Kasumi-1 (cell line): ENCODE measurements around the gene C3orf52.

Source experiments
- DNase-seq, 2 experiments: peaks; one replicate each; lab custom pipeline; 2025; lab: John Stamatoyannopoulos, UW

The C3orf52 gene

GRCh38 chr3:112119962-112120836 lies 34.0 kb downstream of the C3orf52 start:
- peak; percentile 72 to 76 for DNase-seq

GRCh38 chr3:112121577-112122547 lies 35.7 kb downstream of the C3orf52 start:
- DNase-seq, result no peak

- no peak for DNase-seq
Observed at GRCh38 chr3:112122870-112123269, 36.7 kb downstream of the C3orf52 start.

GRCh38 chr3:112123548-112123947 lies 37.4 kb downstream of the C3orf52 start:
- no peak for DNase-seq

- DNase-seq, result no peak
Observed at GRCh38 chr3:112124907-112125607, 38.9 kb downstream of the C3orf52 start.

DNA sequence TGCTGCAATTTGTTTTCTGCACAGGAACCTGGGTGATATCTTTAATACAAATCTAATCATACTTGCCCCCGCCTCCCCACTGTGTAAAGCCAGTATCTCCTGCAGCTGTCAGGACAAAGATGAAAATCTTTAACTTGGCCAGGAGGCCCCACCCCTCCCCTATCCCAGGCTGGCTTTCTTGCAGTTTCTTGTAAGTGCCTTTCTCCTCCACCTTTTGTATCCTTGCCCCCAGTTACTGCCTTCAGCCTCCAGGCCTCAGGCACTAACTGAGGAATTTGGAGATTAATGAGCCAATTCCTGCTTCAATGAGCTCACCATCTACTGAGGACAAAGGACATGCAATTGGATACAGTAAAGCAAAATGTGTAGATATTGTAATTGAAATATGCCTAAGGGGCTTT lies 40.3 kb downstream of the C3orf52 start:
- no peak for DNase-seq

- no peak for DNase-seq
Observed at GRCh38 chr3:112127522-112128494, 41.6 kb downstream of the C3orf52 start.

DNA sequence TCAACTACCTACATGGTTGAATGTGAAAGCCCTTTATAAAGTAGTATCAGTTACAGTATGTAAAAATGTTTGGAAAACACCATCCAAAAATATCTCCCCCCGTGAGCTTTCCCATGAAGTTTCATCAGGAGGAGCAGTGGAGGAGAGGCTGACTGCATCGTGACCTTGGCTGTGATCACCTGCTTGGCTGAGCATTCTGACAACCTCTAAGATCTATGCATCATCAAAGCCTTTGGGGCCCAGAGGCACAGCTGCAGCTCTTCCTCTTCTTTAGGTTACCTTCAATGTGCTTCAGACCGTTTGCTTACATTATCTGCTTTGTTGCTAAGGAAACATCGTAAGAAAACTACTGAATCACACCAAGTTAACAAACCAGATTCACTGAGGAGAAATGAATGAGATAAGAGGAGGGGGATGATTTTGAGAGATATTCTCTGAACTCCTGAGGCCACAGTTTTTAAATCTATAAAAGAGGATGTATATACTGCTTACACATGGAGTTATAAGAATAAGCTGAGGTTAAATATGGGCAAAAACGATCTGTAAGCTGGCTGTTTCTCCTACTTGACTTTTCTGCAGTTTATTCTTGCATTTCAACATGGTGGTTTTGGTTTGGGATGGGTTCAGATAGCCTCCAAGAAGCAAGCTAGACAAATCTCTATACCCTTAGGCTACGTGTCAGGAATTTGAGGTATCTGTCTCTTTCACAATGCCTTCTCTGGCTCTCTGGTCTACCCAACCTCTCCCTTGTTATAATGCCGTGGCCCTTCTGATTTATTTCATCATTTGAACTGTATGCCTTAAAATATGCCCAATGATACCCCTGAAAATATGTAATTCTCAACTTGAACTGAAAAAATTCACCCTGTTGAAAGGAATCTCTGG lies 42.9 kb downstream of the C3orf52 start:
- DNase-seq, result no peak

GRCh38 chr3:112129925-112130637 lies 43.9 kb downstream of the C3orf52 start:
- DNase-seq, result no peak

GRCh38 chr3:112130638-112130993 lies 44.4 kb downstream of the C3orf52 start:
- DNase-seq, result no peak

GRCh38 chr3:112131111-112131510 lies 44.9 kb downstream of the C3orf52 start:
- DNase-seq, result no peak

DNA sequence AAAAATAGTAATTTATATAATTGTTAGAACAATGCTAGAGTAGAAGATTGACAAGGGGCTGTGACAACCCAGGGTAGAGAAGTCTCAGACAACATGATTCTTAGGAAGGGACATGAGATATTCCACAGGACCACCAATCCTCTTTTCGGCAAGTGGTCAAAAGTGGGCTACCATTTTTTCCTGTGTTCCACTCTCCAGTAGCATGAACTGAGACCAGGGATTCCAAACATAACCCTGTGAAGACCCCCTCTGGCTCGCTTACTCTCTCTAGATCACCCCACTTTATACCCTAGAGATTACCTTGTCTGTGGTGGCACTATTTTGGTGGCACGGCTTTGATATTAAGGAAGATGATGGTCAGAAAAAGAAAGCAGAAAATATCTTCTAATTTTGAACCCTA lies 45.9 kb downstream of the C3orf52 start:
- no peak for DNase-seq

DNA sequence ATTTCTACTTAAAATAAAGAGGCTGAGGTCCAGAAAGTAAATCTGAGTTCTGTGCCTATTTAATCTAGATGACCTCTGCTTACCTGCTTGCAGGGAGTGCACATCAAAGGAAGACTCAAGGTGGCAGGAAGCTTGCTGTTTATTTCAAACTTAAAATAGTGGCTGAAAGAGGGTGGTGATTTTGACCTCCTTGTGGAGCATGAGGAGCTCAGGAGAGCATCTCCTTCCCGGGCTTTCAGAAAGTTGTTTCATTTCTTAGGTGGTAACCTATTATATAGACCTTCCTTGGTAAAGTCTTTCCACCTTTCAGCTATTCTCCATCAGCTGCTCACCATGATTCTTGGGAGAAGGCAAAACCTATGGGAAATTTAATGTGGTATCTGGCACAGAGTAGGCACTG lies 46.4 kb downstream of the C3orf52 start:
- DNase-seq, result no peak

GRCh38 chr3:112132975-112133448 lies 46.8 kb downstream of the C3orf52 start, which contains the start of gene GCSAM:
Gene GCSAM (minus strand): TSS chr3:112133248. CDS start chr3:112133120, 128 bp downstream.
- DNase-seq, result peak; percentile 90 to 91

DNA sequence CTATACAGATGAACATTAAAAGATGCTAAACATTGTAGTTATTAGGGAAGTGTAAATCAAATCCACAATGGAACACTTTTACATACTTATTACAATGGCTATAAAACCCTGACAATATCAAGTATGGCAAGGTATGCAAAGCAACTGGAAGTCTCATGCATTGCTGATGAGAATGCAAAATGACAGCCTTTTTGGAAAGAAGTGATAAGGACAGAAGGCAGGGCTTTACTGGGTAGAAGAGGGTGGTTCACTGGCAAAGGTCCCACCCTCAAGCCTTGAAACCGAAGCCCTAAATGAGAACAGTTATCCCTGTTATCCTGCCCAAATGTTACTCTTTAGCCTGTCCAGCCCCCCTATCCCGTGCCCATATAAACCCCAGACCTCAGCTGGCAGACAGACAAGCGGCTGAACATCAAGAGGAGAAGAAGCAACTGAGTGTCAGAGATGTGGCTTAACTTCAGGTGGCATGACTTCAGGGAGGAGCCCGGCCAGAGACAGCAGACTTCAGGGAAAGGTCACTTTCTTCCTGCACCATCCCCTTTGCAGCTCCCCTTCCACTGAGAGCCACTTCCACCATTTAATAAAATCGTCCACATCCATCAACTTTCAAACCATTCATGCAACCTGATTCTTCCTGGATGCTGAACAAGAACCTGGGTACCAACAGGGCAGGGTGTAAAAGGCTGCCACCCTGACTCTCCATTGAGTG lies 47.6 kb downstream of the C3orf52 start:
- DNase-seq, result no peak

DNA sequence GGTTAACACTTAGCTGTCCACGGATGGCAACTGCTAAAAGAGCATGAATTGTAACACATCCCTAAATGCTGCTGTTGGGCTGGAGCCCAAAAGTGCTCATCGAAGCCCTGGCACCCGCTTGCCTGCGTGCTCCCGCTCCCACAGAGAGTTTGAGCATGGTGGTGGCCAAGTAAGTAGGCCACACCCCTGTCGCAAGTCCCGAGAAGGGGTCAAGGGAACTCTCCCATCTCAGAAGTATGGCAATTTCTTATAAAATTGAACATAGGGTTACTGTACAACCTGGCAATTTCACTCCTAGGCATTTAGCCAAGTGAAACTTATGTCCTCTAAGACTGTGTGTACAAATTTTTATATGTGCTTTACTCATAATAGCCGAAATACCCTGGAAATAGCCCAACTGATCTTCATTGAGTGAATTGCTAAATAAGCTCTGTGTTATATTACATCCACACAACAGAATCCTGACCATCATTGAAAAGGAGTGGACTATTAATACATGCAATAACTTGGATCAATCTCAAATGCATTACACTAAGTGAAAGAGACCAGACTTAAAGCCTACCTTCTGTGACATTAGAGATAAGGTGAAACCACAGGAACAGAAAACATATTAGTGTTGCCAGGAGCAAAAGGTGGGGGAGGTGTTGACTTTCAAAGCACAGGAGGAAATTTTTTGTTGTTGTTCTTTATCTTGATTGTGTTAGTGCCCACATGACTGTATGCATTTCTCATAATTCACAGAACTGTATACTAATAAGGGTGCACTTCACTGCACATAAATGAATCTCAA lies 48.3 kb downstream of the C3orf52 start:
- DNase-seq, result no peak

DNA sequence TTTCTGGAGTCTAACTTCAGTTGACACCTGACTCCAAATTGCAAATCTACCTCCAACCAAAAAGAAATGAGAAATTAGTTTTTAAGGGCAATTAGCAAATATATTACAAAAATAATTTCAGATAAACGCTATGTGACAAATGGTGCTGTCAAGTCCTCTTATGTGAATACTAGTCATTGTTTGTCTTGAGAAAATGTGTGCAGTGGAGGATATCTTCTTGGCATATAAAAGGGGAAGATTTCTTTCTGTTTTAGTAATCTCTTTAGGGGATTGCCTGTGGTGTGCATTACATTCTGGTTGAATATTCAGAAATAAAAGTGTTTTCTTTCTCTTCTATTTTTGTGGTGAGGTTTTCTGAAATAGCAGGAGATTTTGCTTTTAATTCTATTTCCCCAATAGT lies 49.9 kb downstream of the C3orf52 start:
- DNase-seq, result no peak
